GM19023 (cell line): ENCODE data around the gene ZNF142.
"Not testable (repeated sequence)": the region's sequence is repeated elsewhere in the genome, so short reads cannot be mapped to it uniquely, and the experiment has no call there.

Source experiments
- ATAC-seq: cut with Tn5 transposase; IDR thresholded peaks from one replicate; pipeline ENCODE4 v1.9.1; 2021; ENCODE audit warnings: mild to moderate bottlenecking, moderate library complexity; ENCODE audit not compliant: unreplicated experiment

Gene ZNF142

GRCh38 chr2:218659258-218659987 is at the start of gene ZNF142, which contains the start of gene BCS1L:
TSS of gene ZNF142 (minus strand) at chr2:218659623. CDS start at chr2:218656429, 3,194 bp downstream.
TSS of gene BCS1L (plus strand) at chr2:218659683. CDS start at chr2:218660988, 1,305 bp downstream.
- peak; percentile 93 for ATAC-seq

- no peak for ATAC-seq
Observed at GRCh38 chr2:218708086-218708485, 48.7 kb upstream of the ZNF142 start.

DNA sequence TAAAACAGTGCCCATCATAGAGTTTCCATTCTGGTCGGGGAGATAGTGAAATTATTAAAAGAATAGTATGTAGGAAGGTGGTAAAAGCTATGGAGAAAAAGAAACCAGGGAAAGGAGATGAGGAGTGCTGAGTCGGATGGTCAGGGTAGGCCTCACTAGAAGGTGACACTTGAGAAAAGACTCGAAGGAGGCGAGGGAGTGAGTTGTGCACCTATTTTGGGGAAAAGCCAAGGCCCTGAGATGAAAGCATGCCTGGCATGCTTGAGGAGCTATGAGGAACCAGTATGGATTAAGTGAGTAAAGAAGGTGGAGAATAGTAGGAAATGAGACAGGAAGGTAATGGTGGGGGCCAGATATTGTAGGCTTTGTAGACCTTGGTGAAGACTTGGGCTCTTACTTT is 43.9 kb upstream of the ZNF142 start:
- ATAC-seq: no peak

DNA sequence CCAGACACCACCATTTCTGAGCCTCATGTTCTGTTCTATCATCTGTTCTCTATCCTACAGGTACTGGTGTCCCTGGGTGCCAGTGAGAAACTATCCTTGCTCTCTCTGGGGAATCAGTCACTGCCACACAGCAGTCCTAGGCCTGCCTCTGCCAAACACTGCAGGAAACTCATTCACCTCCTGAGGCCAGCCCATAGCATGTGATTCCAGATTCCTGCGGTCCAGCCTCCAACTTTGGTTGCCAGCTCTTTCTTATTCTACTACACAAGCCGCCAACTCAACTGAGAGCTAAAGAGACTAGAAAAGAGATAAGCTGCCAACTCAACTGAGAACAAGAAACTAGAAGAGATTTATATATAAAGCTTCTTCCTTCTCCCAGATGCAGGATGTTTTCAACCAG is 42.4 kb upstream of the ZNF142 start:
- no peak for ATAC-seq

DNA sequence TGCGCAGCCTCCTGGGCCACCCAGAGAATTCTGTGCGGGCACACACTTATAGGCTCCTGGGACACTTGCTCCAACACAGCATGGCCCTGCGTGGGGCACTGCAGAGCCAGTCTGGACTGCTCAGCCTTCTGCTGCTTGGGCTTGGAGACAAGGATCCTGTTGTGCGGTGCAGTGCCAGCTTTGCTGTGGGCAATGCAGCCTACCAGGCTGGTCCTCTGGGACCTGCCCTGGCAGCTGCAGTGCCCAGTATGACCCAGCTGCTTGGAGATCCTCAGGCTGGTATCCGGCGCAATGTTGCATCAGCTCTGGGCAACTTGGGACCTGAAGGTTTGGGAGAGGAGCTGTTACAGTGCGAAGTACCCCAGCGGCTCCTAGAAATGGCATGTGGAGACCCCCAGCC is 39.5 kb upstream of the ZNF142 start:
- no peak for ATAC-seq

DNA sequence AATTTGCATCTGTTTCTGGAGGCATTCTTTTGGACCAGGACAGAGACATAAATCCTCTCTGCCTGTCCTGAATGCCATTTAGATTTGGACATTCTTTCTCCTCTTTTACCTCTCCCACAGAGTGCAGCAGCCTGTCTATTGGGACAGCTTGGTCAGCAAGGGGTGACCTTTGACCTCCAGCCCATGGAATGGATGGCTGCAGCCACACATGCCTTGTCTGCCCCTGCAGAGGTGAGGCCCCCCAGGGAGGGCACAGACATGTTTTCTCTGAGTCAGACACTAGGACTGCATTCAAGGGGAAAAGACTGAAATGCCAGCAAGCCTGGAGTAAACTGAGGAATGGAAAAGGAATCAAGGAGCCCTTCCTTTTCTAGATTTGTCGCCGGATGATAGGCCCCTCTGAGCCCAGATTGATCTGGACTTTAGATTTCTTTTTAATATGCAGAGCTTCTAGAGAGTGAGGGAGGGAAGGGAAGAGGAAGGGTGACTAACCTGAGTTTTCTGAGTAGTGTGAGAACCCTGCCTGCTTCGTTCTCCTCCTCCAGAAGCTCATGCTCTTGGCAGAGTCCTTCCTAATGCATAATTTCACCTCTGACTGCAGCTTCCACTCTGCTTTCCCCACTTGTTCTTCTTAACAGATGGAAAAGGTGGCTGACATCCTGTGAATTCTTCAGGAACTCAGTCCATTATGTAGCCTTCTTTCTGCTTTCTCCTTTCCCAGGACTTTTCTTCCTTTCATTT is 35.2 kb upstream of the ZNF142 start:
- ATAC-seq: no peak

- no peak for ATAC-seq
Observed at GRCh38 chr2:218691234-218691633, 31.8 kb upstream of the ZNF142 start.

GRCh38 chr2:218687400-218688060 is 28.1 kb upstream of the ZNF142 start:
- not testable (repeated sequence) for ATAC-seq

GRCh38 chr2:218680061-218680460 is 20.6 kb upstream of the ZNF142 start:
- no peak for ATAC-seq

GRCh38 chr2:218679119-218679518 is 19.7 kb upstream of the ZNF142 start:
- ATAC-seq: no peak

- ATAC-seq: peak; percentile 97
Observed at GRCh38 chr2:218671654-218672566, 12.5 kb upstream of the ZNF142 start, which contains the start of the genes RNF25 and STK36. TSS of gene RNF25 (minus strand) at chr2:218672002. CDS start at chr2:218671970, 32 bp downstream. TSS of gene STK36 (plus strand) at chr2:218672086. CDS start at chr2:218672830, 744 bp downstream.

- no peak for ATAC-seq
Observed at GRCh38 chr2:218671097-218671653, 11.8 kb upstream of the ZNF142 start.

DNA sequence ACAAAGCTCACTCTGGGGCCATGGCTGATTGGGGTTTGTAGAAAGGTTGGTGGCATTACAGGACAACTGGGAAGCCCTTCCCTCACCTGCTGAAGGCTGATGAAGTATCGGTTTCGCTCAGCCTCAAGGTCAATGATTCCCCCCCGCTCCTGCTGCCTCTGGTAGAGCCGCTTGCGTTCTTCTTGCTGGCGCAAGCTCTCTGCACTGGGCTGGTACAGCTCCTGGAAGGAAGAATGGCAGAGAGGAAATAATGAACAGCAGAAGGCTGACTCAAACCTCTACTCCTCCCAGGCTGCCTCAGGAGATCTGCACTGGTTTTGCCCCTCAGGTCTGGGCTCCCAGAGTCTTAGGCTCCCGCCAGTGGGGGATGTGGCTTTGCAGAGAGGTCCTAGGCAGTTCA is 5.2 kb upstream of the ZNF142 start:
- no peak for ATAC-seq

DNA sequence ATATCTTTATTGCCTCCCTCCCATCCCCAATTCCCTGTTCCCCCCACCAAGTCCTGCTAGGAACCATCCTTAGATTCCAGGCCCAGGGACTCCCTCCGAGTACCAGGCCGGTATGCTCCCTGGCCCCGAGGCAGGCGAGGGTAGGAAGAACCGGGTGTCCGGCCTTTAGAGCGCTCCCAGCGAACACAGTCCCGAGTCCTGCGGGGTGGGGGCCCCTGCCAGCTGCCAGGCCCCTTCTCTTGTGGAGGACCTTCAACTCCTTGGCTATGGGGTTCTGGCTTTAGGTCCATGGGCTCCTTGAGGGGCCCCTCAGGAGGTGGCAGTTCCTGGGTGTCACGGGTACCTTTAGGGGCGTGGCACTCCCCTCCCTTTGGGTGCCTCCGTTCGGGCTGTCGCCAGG is 4.5 kb upstream of the ZNF142 start:
- ATAC-seq: no peak

GRCh38 chr2:218662827-218663226 is 3.4 kb upstream of the ZNF142 start:
- ATAC-seq: no peak

- no peak for ATAC-seq
Observed at GRCh38 chr2:218662377-218662776, 3.0 kb upstream of the ZNF142 start.

- ATAC-seq: no peak
Observed at GRCh38 chr2:218659988-218660358, 550 bp upstream of the ZNF142 start.

GRCh38 chr2:218658671-218659257 is 659 bp downstream of the ZNF142 start:
- peak; percentile 41 for ATAC-seq

- no peak for ATAC-seq
Observed at GRCh38 chr2:218655751-218656150, 3.7 kb downstream of the ZNF142 start.

DNA sequence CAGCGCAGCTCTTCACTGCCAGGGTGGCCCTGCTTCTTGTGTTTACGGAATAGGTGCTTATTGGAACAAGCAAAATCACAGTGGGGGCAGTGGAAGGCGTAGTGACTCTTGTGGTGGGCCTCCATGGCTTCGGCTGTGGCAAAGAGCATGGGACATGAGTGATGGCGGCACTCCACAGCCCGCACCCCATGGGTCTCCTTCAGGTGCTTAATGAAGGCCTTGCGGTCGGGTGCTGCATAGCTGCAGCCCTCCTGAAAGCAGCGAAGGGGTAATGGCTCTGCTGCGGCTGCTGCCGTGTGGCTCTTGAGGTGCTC is 10.7 kb downstream of the ZNF142 start:
- ATAC-seq: no peak
